GM21526 (cell line): ENCODE data around the gene MRPL55.

Experiments used
- ATAC-seq: cut with Tn5 transposase; IDR thresholded peaks from one replicate; pipeline ENCODE4 v1.9.1; 2021; ENCODE audit warnings: moderate library complexity; ENCODE audit not compliant: unreplicated experiment, low FRiP score

The MRPL55 gene

DNA sequence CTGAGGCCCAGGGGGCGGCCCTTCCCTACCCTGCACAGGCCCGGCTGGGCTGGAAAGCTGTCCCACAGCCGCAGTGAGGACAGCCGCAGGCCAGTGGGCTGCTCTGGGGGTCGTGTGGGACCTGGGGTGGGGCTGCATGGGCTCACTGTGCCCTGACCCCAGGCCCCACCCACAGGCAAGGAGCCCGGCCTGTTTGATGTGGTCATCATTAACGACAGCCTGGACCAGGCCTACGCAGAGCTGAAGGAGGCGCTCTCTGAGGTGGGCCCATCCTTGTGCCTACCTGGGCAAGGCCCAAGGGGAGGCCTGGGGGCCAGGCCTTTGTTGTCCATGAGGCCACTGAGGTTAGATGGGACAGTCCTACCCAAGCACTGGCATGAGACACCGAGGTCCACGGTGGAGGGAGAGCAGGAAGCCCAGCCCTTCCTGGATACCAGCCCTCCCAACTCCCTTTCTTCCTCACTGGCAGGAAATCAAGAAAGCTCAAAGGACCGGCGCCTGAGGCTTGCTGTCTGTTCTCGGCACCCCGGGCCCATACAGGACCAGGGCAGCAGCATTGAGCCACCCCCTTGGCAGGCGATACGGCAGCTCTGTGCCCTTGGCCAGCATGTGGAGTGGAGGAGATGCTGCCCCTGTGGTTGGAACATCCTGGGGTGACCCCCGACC, 39.2 kb upstream of the MRPL55 start:
- no peak for ATAC-seq

DNA sequence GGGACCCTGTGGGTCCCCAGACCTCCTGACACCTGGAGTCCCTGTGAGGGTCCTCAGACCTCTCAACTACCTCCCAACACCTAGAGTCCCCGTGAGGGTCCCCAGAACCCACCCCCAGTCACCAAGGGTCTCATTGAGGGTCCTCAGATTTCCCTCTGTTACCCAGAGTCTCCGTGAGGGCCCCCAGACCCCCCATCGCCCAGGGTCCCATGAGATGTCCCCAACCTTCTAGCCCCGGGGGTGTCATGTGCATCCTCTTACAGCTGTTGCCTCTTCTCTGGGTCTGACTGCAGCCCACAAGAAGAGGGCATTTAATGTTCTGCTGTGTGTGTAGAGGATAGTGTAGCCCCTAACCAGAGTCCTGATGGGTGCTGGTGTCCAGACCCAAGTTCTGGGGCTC, 38.7 kb upstream of the MRPL55 start:
- ATAC-seq, result no peak

GRCh38 chr1:228147151-228147693, 38.1 kb upstream of the MRPL55 start:
- no peak for ATAC-seq

DNA sequence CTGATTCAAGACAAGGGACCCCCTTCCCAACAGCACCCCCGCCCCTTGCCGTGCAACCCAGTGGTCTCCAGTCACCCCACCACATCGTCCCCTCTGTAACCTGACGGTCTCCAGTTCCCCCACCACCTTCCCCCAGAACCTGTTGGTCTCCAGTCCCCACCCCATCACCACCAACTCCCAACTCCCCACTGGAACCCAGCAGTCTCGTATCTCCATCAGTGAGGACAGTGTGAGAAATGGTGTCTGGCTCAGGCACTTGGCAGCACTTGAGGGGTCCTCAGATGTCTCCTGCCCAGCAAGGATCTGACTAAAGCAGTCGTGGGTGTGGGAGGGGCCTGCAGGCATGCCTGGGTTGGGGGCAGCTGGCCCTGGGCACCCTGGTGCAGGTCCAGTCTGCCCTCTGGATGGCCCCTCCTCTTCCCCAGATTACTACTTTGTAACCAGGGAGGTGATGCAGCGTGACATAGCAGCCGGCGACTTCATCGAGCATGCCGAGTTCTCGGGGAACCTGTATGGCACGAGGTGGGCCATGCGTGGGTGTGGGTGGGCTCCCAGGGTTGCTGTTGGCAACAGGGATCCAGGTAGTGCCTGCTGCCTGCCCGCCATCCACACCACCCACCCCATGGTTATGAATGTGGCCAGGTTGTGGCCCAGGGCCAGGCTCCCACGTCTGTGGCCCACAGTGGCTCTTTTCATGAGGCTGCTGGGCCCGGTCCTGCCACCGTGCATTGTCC, 37.5 kb upstream of the MRPL55 start:
- no peak for ATAC-seq

DNA sequence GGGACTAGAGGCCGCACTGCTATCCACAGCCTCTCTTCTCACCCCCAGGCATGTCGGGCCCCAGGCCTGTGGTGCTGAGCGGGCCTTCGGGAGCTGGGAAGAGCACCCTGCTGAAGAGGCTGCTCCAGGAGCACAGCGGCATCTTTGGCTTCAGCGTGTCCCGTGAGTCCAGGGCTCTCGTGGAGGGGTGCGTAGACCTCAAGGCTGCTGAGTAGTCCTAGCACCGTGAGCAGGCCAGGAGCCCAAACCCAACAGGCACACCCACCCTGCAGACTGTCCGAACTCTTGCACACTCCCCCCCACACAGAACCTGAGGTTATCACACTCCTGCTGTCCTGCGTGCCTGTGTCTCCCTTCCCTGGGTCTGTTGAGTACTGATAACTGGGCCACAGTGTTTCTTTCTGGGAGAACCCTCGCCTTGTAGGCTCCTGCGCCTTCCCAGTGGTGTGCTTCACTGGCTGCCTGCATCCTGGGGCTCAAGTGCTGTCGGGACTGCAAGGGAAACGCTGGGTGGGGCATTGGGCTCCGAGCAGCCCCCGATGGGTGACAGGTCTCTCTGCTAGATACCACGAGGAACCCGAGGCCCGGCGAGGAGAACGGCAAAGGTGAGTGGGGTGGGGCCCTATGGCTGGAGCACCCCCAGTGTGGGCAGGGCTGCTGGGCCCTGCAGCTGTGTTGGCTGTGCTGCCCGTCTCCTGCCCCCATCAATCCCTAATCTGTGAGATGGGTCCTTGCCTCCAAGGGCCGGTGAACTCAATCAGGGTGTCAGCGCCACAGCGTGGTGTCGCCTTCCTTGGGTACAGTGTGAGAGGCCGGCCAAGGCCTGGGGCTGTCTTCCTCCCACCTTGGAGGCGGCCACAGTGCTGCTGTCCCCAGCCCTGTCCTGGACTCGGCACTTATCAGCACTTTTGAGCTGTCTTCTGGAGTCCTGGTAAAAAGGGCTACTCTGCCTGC, 36.6 kb upstream of the MRPL55 start:
- no peak for ATAC-seq

DNA sequence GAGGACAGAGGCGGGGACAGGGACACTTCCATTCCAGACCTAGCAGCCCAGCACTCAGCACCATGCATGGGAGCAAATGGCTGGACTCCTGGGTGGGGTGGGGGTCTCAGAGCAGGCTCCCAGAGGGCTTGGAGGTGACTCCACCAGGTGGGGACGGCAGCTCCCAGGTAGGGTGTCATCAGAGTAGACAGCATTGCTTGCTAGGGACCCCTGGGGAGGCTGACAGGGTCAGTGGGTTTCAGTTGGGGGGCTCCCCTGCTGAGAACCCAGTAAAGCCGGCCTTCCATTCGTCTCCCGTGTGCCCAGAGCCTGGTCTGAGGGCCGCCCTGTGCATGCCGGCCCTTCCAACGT, 35.9 kb upstream of the MRPL55 start:
- no peak for ATAC-seq

DNA sequence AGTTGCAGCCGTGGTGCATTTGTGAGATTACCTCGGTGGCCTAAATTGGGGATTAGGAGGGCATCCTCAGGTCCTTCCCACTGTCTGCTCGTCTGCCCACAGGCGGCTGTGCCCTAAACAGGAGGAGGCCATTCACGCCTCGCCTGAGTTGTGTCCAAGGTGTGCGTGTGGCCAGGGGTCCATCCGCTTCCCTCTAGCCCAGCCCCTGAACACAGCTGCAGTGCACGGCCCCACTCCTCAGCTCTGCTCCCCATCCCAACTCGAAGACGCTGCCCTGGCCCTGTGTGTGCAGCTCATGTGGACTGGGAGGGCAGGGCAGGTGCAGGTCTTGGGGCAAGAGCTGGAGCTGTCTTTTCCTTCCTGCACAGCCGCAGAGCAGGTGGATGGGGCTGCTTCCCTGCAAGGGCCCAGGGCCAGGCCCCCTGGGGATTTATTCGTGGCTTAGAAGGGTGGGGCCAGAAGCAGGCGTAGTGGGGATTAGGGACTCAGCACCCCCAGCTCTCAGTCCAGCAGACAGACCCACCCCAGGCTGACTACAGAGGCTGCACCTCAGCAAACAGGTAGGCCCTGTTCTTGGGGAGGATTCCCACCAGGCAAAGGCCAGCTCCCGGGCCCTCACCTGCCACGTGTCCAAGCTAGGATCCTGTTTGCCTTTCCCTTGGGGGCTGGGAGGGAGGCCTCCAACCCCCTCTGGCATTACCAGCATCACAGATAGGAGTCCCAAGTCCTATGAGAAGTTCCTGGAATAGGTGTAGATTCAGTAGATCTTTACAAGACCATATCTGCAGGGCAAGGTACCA, 35.3 kb upstream of the MRPL55 start:
- no peak for ATAC-seq

DNA sequence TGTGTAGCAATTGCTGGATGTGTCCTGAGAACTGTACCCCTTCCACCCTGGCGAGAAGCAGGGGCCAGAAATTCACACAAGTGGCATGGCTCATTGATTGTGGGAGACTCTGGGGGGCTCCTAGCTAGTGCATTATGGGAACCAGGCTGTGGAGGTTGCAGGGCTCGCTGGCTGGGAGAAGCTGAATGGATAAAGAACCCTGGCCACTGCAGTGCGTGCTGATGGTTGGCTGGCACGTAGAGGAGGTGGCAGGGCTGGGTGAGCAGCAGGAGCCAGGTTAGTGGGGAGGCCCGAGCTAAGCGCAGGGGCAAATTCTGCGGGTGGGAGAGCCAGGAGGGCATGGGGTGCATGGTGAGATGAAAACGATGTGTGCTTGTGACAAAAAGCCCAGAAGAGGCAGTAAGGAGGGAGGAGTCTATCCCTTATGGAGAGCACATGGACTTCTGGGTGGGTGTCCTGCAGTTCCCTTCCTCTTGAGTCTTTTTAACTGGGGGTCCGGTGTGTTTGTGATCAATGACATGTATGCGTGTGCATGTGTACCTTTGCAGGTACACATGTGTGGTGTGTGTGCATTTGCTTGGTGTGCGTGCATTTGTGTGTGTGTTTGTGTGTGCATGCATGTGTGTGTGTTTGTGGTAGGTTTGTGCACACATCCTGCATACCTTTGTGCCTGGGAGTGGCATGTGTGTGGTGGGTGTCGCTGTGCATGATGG, 34.5 kb upstream of the MRPL55 start:
- ATAC-seq, result no peak

DNA sequence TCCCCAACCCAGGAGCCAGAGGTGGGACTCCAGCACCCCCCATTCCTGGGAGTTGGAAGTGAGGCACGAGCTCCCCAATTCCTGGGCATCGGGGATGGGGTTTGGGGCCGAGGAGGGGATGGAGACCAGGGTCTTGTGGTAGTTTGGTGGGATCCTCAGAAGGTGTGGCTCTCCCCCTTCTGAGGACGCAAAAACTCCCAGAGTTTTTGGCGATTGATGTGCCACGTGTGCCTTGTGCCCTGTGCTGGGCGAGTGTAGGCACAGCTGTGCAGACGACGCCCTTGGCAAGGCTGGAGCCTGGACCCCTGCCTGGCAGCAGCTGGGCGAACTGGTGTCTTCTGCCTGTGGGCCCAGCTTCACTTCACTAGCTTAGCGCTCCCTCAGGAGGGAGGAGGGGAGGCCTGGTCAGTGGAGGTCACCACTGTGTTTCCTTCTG, 33.6 kb upstream of the MRPL55 start:
- no peak for ATAC-seq

DNA sequence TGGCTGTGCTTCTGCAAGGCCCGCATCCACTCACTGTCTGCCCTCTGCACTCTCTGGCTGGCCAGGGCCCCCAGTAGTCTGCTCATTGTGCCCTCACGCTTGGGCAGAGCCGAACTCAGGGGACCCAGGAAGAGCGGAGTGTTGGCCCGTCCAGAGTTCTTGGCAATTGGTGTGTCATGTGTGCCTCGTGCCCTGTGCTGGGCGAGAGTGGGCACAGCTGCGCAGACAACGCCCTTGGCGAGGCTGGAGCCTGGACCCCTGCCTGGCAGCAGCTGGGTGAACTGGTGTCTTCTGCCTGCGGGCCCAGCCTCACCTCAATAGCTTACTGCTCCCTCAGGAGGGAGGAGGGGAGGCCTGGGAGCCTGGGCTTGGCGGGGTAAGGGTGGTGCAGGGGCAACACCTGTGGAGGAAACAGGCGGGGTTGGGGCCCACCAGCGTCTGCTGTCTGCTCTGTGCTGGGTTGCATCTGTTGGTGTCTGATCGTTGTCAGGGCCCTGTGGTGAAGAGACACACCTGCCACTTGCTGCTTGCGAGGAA, 33.1 kb upstream of the MRPL55 start:
- ATAC-seq, result no peak

- no peak for ATAC-seq
Observed at GRCh38 chr1:228141226-228142044, 32.3 kb upstream of the MRPL55 start.

GRCh38 chr1:228140724-228141225, 31.7 kb upstream of the MRPL55 start:
- no peak for ATAC-seq

- peak; percentile 92 for ATAC-seq
Observed at GRCh38 chr1:228139931-228140723, 31.0 kb upstream of the MRPL55 start, which contains the start of gene GUK1. Gene GUK1, plus strand, starts transcription at chr1:228140279. Its CDS starts 24 bp downstream, at chr1:228140303.

DNA sequence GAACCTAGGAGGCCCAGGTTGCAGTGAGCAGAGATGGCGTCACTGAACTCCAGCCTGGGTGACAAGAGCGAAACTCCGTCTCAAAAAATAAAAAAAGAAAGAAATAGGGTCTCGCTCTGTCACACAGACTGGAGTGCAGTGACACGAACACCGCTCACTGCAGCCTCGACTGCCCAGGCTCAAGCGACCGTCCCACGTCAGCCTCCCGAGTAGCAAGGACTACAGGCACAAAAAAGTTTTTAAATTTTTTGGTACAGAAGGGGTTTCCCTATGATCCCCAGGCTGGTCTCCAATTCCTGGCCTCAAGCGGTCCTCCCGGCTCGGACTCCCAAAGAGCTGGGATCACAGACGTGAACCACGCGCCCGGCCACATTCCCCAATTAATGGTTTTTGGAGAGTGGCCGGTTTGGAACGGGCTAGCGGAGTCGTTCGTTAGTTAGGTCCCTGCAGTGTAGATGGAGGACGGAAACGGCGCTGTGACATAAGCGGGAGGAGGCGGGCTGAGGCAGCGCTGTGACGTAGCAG, 30.4 kb upstream of the MRPL55 start:
- peak; percentile 0 for ATAC-seq

DNA sequence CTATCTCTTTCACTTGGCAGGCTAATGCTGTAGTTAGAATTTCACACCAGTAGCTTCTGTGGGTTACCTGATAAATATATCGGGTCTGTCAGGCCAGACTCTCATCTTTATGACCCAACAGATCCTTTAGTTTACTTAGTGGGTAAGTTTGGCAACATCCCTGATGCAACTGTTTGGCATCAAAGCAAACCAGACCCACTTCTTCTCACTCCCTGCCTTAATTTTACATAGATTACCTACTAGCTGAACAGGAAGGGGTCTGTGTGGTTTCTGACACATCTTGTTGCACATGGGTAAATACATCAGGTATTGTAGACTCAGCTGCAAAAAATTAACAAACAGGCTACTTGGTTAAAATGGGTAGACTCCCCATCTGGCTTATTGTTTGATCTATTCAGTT, 27.8 kb upstream of the MRPL55 start:
- no peak for ATAC-seq

DNA sequence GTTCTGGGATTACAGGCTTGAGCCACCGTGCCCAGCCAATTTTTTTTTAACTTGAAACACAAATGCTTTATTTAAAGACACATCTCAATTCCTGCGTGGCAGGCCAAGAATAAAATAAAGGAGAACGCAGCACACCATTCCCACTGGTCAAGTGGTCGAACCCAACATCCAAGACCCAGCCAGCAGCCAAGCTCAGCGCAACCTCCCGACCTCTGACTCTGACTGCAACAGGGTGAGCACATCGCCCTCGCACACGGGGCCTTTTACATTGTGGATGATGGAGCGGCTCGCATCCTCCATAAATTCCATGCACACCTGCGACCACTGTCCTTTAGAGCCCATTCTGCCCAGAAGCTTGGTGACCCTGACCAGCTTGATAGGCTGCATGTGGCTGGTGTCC, 25.5 kb upstream of the MRPL55 start:
- ATAC-seq, result no peak

DNA sequence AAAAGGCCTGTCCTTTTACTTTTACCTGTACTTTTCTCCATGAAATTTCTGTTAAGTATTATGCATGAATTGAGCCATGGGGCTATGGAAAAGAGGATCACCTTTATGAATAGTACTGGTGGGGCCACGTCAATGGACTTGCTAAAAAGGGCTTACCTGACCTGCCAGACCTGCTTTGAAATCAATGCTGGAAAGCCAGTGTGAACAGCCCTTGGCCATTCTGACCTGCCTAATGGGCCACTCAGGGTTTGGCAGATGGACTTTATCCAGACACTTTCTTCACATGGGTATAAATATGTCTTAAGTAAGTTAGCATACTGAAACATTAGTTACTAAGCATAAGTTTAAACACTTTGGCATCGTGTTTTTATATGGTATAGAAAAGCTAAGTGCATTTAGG, 22.7 kb upstream of the MRPL55 start:
- no peak for ATAC-seq
